Esophagus squamous epithelium (tissue), 5 donors: ENCODE data around the gene ISG15. TPM values are rescaled to one million over a fixed set of nuclear protein-coding genes. Genes with fewer than 3 reads are reported as not detected.

Experiments used
- DNase-seq: peaks from one replicate; lab custom pipeline; 2025; lab: John Stamatoyannopoulos, UW
- H3K27ac ChIP-seq, 4 donors: fragments of 200-600 bp; sonication (generic); one replicate each; pipeline ENCODE4 v1.5.1; 2016 to 2019; ENCODE audit warnings: mild to moderate bottlenecking in 1 of 4
- H3K27me3 ChIP-seq, 4 donors: fragments of 200-600 bp; sonication (generic); 1 replicate in 3 of 4; 2 replicates in 1 of 4; pipeline versions ENCODE4 v1.5.1 to v1.6.0; 2017 to 2021; ENCODE audit warnings: antibody characterized with exemption in 1 of 4
- H3K36me3 ChIP-seq, 3 donors: fragments of 200-600 bp; sonication (generic); one replicate each; pipeline ENCODE4 v1.5.1; 2016 to 2019
- H3K4me1 ChIP-seq, 3 donors: fragments of 200-600 bp; sonication (generic); one replicate each; pipeline ENCODE4 v1.5.1; 2017 to 2019
- H3K4me3 ChIP-seq, 4 donors: fragments of 200-600 bp; sonication (generic); 1 replicate in 3 of 4; 2 replicates in 1 of 4; pipeline ENCODE4 v1.5.1; 2016 to 2019; ENCODE audit warnings: mild to moderate bottlenecking in 2 of 4, moderate library complexity in 1 of 4
- H3K9me3 ChIP-seq, 3 donors: fragments of 200-600 bp; sonication (generic); one replicate each; pipeline ENCODE4 v1.5.1; 2016 to 2019
- POLR2A ChIP-seq, 4 donors: fragments of 450-650 bp; IDR thresholded peaks; one replicate each; pipeline ENCODE4 v1.6.1; 2017; ENCODE audit warnings: antibody characterized with exemption in 4 of 4, mild to moderate bottlenecking in 4 of 4, moderate library complexity in 3 of 4
- WGBS, 2 donors: methylation state at CpG; one replicate each; pipeline ENCODE4 v1.1.5; 2018; 5-methylcytosine and 5-hydroxymethylcytosine counted together
- intact Hi-C: fragments of 100-400 bp; cut with DNase I; formaldehyde crosslinking; loops from one replicate; pipeline ENCODE4 v1.15.0; 2022
- total RNA-seq, 4 donors: library from RNA; depleted of rRNA; stranded (reverse); fragments of >200 nt; gene quantifications; one replicate each; pipeline ENCODE4 v1.1.0, GENCODE V29; 2016
- TF ChIP-seq, protein P1 (sequence below), 6 experiments: fragments of 450-650 bp in 4 of 6; fragments of 200-600 bp in 2 of 6; sonication (generic) in 2 of 6; IDR thresholded peaks; one replicate each; pipeline ENCODE4 v1.5.1; 2016 to 2019; ENCODE audit warnings: antibody characterized with exemption in 6 of 6, mild to moderate bottlenecking in 4 of 6, moderate library complexity in 4 of 6
- donor health status: DM: yes; HTN: yes; CAD: no.

The ISG15 gene
- total RNA-seq, 4 donors from 2014 or later = 7.2 to 44.3 (median 10.3) TPM

DNA sequence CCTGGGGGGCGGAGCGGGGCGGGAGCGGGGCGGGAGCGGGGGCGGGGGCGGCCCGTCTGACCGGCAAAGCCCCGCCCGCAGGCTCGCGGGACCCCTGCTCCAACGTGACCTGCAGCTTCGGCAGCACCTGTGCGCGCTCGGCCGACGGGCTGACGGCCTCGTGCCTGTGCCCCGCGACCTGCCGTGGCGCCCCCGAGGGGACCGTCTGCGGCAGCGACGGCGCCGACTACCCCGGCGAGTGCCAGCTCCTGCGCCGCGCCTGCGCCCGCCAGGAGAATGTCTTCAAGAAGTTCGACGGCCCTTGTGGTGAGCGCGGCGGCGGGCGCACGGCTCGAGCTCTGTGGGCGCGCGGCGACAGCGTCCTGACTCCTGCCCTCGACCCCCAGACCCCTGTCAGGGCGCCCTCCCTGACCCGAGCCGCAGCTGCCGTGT is 27.8 kb downstream of the ISG15 start:
- intact Hi-C loops = no loop called here
- H3K36me3 ChIP-seq = peaks cover 0 to 37% (median 0%) of the 10 kb centered on the region in 3 donors
- H3K27me3 ChIP-seq = peaks cover 0 to 39% (median 0%) of the 10 kb centered on the region in 4 donors
- H3K4me1 ChIP-seq = peaks cover 15 to 41% (median 18%) of the 10 kb centered on the region in 3 donors
- TF ChIP-seq, protein P1, sequence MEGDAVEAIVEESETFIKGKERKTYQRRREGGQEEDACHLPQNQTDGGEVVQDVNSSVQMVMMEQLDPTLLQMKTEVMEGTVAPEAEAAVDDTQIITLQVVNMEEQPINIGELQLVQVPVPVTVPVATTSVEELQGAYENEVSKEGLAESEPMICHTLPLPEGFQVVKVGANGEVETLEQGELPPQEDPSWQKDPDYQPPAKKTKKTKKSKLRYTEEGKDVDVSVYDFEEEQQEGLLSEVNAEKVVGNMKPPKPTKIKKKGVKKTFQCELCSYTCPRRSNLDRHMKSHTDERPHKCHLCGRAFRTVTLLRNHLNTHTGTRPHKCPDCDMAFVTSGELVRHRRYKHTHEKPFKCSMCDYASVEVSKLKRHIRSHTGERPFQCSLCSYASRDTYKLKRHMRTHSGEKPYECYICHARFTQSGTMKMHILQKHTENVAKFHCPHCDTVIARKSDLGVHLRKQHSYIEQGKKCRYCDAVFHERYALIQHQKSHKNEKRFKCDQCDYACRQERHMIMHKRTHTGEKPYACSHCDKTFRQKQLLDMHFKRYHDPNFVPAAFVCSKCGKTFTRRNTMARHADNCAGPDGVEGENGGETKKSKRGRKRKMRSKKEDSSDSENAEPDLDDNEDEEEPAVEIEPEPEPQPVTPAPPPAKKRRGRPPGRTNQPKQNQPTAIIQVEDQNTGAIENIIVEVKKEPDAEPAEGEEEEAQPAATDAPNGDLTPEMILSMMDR (IDR thresholded peaks at IDR 0.05) = no peak
- TF ChIP-seq POLR2A (IDR thresholded peaks at IDR 0.05) = no peak
- DNase-seq = no peak
- no peak overlapping the region for H3K27ac ChIP-seq
- peak overlapping the region in 2 of 4 donors; percentile 9 to 67 for H3K4me3 ChIP-seq
- 86% methylated on average over 17 of the region's 60 CpGs; no CpG with 5 or more reads in 1 of the 2 donors for WGBS, 2 donors
- no peaks in the 10 kb centered on the region for H3K9me3 ChIP-seq

DNA sequence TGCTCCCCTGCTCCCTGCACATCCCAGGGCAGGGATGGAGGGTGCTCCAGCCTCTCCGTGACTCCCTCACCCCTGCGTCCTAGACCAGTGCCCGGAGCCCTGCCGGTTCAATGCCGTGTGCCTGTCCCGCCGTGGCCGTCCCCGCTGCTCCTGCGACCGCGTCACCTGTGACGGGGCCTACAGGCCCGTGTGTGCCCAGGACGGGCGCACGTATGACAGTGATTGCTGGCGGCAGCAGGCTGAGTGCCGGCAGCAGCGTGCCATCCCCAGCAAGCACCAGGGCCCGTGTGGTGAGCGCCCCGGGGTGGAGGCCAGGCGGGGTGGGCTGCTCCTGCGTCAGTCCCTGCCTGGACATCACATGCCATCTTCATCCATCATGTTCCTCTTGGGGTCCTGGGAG is 28.6 kb downstream of the ISG15 start:
- H3K4me3 ChIP-seq = no peak overlapping the region
- no peak for DNase-seq
- H3K27me3 ChIP-seq = peaks cover 0 to 33% (median 0%) of the 10 kb centered on the region in 4 donors
- H3K36me3 ChIP-seq = peaks cover 0 to 44% (median 0%) of the 10 kb centered on the region in 3 donors
- WGBS, 2 donors = no CpG with 5 or more reads among the region's 25 CpGs
- no peak for TF ChIP-seq POLR2A (IDR thresholded peaks at IDR 0.05)
- TF ChIP-seq, protein P1 (IDR thresholded peaks at IDR 0.05) = no peak
- H3K9me3 ChIP-seq = no peaks in the 10 kb centered on the region
- peaks cover 15 to 35% (median 18%) of the 10 kb centered on the region in 3 donors for H3K4me1 ChIP-seq
- no peak overlapping the region for H3K27ac ChIP-seq
- intact Hi-C loops = no loop called here

DNA sequence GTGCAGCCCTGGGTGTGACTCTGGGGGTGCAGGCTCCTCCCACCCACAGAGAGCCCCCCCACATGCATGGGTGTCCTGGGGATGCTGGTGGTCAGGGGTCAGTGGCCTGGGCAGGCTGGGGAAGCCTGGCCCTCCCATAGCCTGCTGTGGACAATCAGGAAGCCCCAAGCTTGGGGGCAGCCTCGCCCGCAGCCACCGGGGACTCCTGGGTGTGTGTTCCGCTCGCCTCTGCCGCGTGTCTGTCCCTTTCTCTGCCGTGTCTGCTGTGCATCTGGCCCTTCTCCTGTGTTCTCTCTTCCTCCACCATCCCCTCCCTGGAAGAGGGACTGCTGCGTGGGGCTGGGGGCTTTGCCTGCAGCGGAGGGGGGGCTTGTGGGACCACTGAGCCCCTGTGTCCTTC is 29.5 kb downstream of the ISG15 start:
- Histone ChIP-seq H3K9me3 (no peaks in the 10 kb centered on the region), H3K27me3 (peaks cover 0 to 24% (median 0%) of the 10 kb centered on the region in 4 donors), H3K4me3 (no peak overlapping the region), H3K4me1 (peaks cover 14 to 26% (median 15%) of the 10 kb centered on the region in 3 donors), H3K27ac (no peak overlapping the region), H3K36me3 (peaks cover 0 to 54% (median 8%) of the 10 kb centered on the region in 3 donors)
- DNase-seq = no peak
- intact Hi-C loops = no loop called here
- 76 to 100% methylated on average over 2 to 3 of the region's 10 CpGs for WGBS, 2 donors
- TF ChIP-seq, protein P1 (IDR thresholded peaks at IDR 0.05) = no peak
- no peak for TF ChIP-seq POLR2A (IDR thresholded peaks at IDR 0.05)

DNA sequence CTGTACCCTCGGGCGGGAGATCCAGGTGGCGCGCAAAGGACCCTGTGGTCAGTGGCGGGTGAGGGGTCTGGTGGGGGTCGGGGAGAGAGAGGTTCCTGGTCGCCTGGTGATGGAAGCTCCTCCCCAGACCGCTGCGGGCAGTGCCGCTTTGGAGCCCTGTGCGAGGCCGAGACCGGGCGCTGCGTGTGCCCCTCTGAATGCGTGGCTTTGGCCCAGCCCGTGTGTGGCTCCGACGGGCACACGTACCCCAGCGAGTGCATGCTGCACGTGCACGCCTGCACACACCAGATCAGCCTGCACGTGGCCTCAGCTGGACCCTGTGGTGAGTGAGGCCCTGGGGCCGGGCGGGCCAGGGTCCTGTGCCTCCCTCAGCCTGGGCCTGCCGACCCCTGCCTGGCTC is 30.1 kb downstream of the ISG15 start:
- Histone ChIP-seq H3K27me3 (peaks cover 0 to 18% (median 0%) of the 10 kb centered on the region in 4 donors), H3K36me3 (peaks cover 0 to 60% (median 9%) of the 10 kb centered on the region in 3 donors), H3K9me3 (no peaks in the 10 kb centered on the region), H3K4me1 (peaks cover 14 to 23% (median 15%) of the 10 kb centered on the region in 3 donors), H3K4me3 (no peak overlapping the region), H3K27ac (no peak overlapping the region)
- 93 to 94% methylated on average over 7 to 12 of the region's 27 CpGs for WGBS, 2 donors
- TF ChIP-seq, protein P1 (IDR thresholded peaks at IDR 0.05) = no peak
- no peak for TF ChIP-seq POLR2A (IDR thresholded peaks at IDR 0.05)
- DNase-seq = no peak
- intact Hi-C loops = no loop called here

DNA sequence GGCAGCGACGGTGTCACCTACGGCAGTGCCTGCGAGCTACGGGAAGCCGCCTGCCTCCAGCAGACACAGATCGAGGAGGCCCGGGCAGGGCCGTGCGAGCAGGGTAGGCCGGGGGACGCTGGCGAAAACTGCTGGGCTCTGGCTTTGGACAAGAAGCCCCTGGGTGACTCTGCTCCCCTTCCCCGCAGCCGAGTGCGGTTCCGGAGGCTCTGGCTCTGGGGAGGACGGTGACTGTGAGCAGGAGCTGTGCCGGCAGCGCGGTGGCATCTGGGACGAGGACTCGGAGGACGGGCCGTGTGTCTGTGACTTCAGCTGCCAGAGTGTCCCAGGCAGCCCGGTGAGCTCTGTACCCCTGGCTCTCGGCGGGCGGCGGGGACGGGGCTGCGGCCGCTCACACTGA is 30.6 kb downstream of the ISG15 start:
- WGBS, 2 donors = 98% methylated on average over 9 of the region's 33 CpGs; no CpG with 5 or more reads in 1 of the 2 donors
- peaks cover 0 to 13% (median 0%) of the 10 kb centered on the region in 4 donors for H3K27me3 ChIP-seq
- peaks cover 0 to 63% (median 9%) of the 10 kb centered on the region in 3 donors for H3K36me3 ChIP-seq

More for the DNA sequence above, 30.6 kb downstream of the ISG15 start:
- H3K9me3 ChIP-seq = no peaks in the 10 kb centered on the region
- intact Hi-C loops = no loop called here
- DNase-seq = no peak
- no peak overlapping the region for H3K4me3 ChIP-seq
- H3K4me1 ChIP-seq = peaks cover 14 to 18% (median 15%) of the 10 kb centered on the region in 3 donors
- H3K27ac ChIP-seq = no peak overlapping the region
- TF ChIP-seq, protein P1 (IDR thresholded peaks at IDR 0.05) = no peak
- TF ChIP-seq POLR2A (IDR thresholded peaks at IDR 0.05) = no peak
